ENCODE data around the gene HSPB3. TPM values are rescaled to one million over a fixed set of nuclear protein-coding genes. Genes with fewer than 3 reads are reported as not detected.
A peak's percentile ranks its signal among the peaks of the same experiment; 100 is the strongest.

The HSPB3 gene
- total RNA-seq, 1 donor from 2014 or later: not detected

DNA sequence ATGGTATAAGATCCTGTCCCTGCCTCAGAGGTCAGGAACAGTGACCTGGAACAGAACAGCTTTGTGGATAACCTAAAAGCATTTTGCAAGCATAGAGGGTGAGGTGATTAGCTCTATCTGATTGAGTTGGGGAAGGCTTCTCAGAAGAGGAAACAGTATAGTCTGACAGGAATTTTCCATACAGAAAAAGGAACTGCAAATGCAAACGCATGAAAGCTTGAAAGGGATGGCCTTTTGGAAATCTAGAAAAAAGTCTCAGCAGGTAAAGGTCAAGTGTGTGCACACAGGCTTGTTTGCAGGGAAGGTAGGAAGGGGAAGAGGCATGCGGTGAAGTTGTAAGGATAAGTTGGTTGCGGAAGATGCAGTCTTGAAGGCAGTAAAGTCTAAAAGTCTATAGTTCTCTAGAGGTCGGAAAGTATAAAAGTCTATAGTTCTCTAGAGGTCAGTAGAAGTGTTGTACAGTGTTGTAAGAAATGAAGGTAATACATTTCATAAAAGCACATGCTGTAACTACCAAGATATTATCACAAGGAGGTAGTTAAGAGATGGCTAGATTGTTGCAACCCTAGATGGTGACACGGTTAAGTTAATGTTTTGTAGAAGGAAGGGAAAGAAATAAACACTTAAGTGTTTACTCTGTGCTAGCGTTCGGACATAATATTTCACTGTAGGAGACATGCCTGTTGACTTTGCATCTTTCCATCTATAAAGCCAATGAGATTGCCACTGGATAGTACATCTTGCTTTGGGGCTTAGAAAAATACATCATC, 16.7 kb upstream of the HSPB3 start:
- Histone ChIP-seq H3K36me3 (no peaks in the 10 kb centered on the region), H3K4me1 (no peaks in the 10 kb centered on the region), H3K27ac (no peak overlapping the region), H3K9me3 (no peaks in the 10 kb centered on the region), H3K4me3 (no peak overlapping the region), H3K27me3 (ENCODE audit: low read depth) (no peaks in the 10 kb centered on the region)
- no peak for DNase-seq
- peak in 1 of 2 donors; percentile 27 for ATAC-seq
- intact Hi-C loops (cut with DNase I): no loop called here
- TF ChIP-seq, protein P1, sequence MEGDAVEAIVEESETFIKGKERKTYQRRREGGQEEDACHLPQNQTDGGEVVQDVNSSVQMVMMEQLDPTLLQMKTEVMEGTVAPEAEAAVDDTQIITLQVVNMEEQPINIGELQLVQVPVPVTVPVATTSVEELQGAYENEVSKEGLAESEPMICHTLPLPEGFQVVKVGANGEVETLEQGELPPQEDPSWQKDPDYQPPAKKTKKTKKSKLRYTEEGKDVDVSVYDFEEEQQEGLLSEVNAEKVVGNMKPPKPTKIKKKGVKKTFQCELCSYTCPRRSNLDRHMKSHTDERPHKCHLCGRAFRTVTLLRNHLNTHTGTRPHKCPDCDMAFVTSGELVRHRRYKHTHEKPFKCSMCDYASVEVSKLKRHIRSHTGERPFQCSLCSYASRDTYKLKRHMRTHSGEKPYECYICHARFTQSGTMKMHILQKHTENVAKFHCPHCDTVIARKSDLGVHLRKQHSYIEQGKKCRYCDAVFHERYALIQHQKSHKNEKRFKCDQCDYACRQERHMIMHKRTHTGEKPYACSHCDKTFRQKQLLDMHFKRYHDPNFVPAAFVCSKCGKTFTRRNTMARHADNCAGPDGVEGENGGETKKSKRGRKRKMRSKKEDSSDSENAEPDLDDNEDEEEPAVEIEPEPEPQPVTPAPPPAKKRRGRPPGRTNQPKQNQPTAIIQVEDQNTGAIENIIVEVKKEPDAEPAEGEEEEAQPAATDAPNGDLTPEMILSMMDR (IDR thresholded peaks at IDR 0.05): no peak

DNA sequence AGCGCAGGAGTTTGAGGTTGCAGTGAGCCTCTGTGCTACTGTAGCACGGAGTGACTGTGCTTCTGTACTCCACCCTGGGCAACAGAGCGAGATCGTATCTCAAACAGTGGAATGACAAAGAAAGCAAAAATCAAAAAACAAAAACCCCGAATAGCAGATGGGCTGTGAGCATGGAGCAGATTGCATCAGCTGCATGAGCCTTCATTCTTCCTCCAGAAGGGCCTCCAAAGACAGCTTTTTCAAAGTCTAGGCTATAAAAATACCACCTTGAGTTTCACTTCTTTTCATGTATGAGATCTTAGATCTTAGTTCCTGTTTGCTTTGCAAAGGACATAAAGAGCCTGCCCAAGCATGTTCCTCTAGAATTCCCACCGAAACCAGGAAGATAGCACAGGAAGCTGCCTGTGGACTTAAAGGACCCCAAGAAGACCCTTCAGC, 15.0 kb upstream of the HSPB3 start:
- H3K27ac ChIP-seq: no peak overlapping the region
- DNase-seq: no peak
- intact Hi-C loops (cut with DNase I): no loop called here

DNA sequence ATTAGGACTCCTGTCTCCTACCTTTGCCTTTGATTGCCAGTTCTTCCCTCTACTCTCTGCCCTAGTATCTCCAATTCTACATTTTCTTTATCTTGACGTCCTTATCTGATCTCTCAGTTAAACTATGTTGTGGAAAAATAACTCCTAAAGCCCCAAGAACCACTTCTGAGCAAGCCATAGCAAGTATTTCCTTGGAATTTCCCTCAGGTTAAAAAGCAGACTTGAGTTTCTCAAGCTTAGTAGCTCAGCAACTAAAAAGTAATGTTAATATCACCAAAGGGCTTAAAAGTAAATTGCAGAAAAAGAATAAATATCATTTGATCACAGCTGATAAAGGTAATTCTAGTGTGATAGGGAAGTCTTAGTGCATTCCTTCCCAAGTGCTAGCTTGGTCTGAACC, 13.2 kb upstream of the HSPB3 start:
- Histone ChIP-seq H3K27ac (no peak overlapping the region), H3K4me3 (no peak overlapping the region), H3K36me3 (no peaks in the 10 kb centered on the region), H3K4me1 (no peaks in the 10 kb centered on the region), H3K27me3 (ENCODE audit: low read depth) (no peaks in the 10 kb centered on the region), H3K9me3 (no peaks in the 10 kb centered on the region)
- no peak for ATAC-seq
- TF ChIP-seq, protein P1 (IDR thresholded peaks at IDR 0.05): no peak
- no peak for DNase-seq
- intact Hi-C loops (cut with DNase I): no loop called here

More for the DNA sequence above, 15.0 kb upstream of the HSPB3 start:
- ATAC-seq: no peak
- no peak overlapping the region for H3K4me3 ChIP-seq
- H3K9me3 ChIP-seq: no peaks in the 10 kb centered on the region
- no peaks in the 10 kb centered on the region for H3K36me3 ChIP-seq
- no peaks in the 10 kb centered on the region for H3K4me1 ChIP-seq
- no peaks in the 10 kb centered on the region for H3K27me3 ChIP-seq (ENCODE audit: low read depth)
- TF ChIP-seq, protein P1 (IDR thresholded peaks at IDR 0.05): no peak

DNA sequence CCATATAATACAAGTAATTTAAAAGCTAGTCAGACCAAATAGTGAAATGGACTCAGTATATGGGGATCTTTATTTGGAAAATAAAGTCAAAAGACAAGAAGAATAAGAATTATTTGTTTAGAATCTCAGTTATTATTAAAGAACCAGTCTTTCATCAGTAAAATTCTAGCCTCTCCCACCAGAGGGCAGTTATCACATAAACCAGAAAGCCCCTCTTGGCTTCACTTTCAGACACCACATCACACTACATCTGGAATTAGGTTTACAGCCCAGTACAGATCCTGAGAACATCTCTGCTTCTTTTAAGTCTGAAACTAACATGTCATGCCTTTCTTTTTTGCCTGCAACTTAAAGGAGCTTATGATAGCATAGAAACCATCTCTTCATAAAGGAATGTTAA, 12.2 kb upstream of the HSPB3 start:
- TF ChIP-seq, protein P1 (IDR thresholded peaks at IDR 0.05): peak; percentile 40
- ATAC-seq (no peak), DNase-seq (no peak)
- Histone ChIP-seq H3K9me3 (no peaks in the 10 kb centered on the region), H3K4me3 (no peak overlapping the region), H3K4me1 (no peaks in the 10 kb centered on the region), H3K36me3 (no peaks in the 10 kb centered on the region), H3K27ac (no peak overlapping the region), H3K27me3 (ENCODE audit: low read depth) (no peaks in the 10 kb centered on the region)
- intact Hi-C loops (cut with DNase I): no loop called here

DNA sequence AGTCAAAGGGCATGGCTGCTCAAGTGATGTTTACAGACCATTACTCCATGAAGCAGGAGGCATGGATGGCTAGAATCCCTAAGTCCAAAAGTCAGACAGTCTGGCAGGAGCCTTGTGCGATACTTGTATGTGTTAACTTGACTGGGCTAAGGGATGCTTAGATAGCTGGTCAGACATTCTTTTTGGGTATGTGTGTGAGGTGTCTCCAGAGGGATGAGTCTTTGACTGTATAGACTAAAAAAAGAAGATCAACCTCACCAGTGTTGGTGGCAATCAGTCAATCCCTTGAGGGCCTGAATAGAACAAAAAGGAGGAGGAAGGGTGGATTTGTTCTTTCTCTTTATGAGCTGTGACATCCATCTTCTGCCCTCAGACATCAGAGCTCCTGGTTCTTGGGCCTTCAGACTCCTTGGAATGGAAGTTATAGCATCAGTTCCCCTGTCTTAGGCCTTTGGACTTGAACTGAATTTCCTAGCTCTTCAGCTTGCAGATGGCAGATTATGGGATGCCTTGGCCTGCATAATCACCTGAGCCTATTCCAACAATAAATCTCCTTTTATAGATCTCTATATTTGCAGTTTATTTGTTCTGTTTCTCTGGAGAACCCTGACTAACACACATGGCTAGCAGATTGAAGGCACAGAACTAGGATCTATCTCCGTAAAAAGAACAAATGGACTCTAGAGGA, 9.7 kb upstream of the HSPB3 start:
- TF ChIP-seq, protein P1 (IDR thresholded peaks at IDR 0.05): no peak
- no peaks in the 10 kb centered on the region for H3K36me3 ChIP-seq
- no peaks in the 10 kb centered on the region for H3K4me1 ChIP-seq
- no peak overlapping the region for H3K27ac ChIP-seq
- no peak overlapping the region for H3K4me3 ChIP-seq
- DNase-seq: no peak
- no peak for ATAC-seq
- no peaks in the 10 kb centered on the region for H3K9me3 ChIP-seq
- intact Hi-C loops (cut with DNase I): no loop called here
- no peaks in the 10 kb centered on the region for H3K27me3 ChIP-seq (ENCODE audit: low read depth)

Data from lower lobe of right lung (tissue), 2 donors.